T1000 (cell line): Measurements from ENCODE around the gene UCP2.
"Not testable (repeated sequence)": the region's sequence is repeated elsewhere in the genome, so short reads cannot be mapped to it uniquely, and the experiment has no call there.

Experiments
- DNase-seq: peaks from one replicate; lab custom pipeline; 2025; ENCODE audit warnings: mixed read lengths; lab: John Stamatoyannopoulos, UW

Gene UCP2

GRCh38 chr11:73991471-73992006, 8.9 kb upstream of the UCP2 start:
- no peak for DNase-seq

GRCh38 chr11:73990730-73991129, 8.1 kb upstream of the UCP2 start:
- no peak for DNase-seq

GRCh38 chr11:73989156-73989555, 6.5 kb upstream of the UCP2 start:
- DNase-seq = no peak

DNA sequence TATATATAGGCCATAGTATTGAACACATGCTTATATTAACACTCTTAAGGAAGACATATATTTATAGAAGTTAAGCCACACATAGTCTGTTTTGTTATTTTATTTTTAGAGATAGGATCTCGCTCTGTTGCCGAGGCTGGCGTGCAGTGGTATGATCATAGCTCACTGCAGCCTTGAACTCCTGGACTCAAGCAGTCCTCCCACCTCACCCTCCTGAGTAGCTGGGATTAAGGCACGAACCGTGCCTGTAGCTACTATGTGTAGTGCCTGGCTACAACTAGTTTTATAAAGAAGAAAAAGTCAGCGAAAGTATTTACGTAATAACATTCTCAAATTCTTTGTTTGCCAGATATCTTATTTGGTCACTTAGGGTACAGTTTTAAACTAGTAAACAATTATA, 5.6 kb upstream of the UCP2 start:
- DNase-seq = no peak

GRCh38 chr11:73985661-73986060, 3.0 kb upstream of the UCP2 start:
- DNase-seq = not testable (repeated sequence)

GRCh38 chr11:73983741-73984538, 1.3 kb upstream of the UCP2 start:
- no peak for DNase-seq

GRCh38 chr11:73982990-73983740, 522 bp upstream of the UCP2 start:
- DNase-seq = peak; percentile 85

- no peak for DNase-seq
These were observed 1.4 kb downstream of the UCP2 start for GRCh38 chr11:73981051-73981805.

DNA sequence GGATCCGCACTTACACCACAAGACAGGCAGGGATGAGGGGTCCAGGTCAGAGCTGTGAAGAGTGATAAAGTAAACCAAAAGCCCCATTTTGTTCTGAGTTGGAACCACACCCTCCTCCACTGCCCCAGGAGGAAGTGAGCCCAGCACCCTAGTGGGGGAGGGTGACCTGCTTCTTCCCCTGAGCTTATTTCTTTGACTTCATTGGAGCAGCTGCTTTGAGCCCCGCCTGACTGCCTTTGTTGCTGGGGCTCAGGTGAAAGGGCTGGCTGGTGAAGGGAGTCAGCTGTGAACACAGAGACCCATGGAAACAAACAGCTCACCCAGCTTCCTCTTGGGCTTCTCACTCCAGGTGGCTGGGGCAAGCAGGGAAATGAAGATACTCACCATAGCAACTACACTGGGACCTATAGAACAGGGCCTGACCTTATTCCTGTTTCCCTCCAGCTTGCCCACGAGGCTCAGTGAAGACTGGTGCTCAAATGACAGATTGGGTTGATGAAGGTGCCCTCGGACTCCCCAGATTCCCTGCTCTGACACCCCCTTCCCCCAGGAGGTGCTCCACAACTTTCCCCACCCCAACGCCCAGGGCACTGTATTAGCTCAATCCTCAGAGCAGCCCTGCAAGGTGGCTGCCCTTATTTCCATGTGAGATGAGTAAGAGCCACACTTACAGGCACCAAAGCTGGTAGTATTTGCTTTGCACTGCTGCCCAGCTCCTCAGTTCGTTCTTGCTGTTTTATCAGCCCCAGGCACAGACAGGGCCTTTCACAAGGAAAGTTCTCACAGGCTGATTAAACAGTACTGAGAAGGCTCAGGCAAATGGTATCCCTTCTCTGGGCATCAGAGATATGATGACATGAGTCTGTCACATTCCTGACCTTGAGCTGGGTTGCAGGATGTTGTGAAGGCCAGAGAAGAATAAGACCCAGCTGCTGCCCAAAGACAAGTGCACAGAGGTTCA, 2.4 kb downstream of the UCP2 start:
- DNase-seq = no peak

GRCh38 chr11:73978576-73979086, 4.0 kb downstream of the UCP2 start:
- no peak for DNase-seq

DNA sequence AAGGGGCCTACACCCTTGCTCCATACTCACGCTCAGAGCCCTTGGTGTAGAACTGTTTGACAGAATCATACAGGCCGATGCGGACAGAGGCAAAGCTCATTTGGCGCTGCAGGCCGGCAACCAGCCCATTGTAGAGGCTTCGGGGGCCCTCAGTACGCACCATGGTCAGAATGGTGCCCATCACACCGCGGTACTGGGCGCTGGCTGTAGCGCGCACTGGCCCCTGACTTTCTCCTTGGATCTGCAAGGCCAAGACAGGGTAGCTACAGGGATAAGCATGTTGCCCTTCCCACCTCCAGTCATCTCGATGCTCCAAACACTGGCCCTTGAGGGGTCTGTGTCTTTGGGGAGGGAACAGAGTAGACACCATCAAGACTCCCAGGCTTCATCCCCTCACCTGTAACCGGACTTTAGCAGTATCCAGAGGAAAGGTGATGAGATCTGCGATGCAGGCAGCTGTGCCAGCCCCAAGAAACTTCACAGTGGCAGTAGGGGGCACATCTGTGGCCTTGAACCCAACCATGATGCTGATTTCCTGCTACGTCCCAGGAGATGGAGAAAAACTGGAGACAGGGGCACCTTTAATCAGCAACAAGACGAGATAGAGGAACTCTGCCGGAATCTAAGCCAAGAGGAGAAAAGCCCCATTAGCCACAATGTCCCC, 4.7 kb downstream of the UCP2 start:
- DNase-seq = no peak

GRCh38 chr11:73976451-73977151, 6.0 kb downstream of the UCP2 start:
- DNase-seq = no peak

- DNase-seq = no peak
These were observed 7.2 kb downstream of the UCP2 start for GRCh38 chr11:73975479-73975757.

- no peak for DNase-seq
These were observed 7.8 kb downstream of the UCP2 start for GRCh38 chr11:73974604-73975478.

GRCh38 chr11:73972620-73973449, 9.8 kb downstream of the UCP2 start:
- DNase-seq = no peak

DNA sequence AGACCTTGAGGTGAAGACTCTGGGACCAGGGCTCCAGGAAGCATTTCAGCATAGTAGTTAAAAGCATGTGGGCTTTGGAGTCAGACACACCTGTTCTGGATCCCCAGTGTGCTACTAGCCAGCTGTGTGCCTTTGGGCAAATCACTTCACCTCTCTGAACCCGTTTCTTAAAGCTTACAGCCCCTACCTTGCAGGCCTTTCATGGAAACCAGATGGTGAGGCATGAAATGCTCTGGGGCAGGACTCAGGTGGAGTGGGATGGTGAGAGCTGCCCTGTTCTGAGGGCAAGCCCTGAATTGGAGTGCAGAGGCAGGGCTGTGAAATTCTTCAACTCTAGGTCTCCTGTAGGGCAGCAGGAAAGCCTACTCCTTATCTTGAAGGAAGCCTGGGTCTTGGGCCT, 10.5 kb downstream of the UCP2 start:
- no peak for DNase-seq

DNA sequence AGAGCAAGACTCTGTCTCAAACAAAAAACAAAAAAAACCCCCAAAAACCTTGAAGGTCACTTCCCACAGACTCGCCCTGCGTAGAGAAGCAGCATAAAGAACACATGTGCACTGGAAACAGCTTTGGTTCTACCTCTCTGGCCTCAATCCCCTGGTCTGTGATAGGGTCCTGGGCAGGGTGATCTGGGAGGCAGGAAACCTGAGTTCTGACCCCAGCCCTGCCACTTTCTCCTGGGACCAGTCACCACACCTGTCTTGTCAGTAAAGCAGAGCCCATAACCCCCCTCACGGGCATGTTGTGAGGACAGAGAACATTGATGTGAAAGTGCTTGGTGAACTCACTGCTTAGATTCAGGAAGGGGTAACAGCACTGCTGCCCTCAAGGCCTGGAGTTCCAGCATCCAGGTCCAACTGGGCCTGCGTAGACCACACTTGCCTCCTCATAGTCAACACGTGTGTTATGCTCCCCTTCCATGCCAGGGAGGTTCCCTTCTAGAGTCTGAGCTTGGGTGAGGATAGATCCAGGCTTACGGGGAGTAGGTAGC, 11.4 kb downstream of the UCP2 start:
- DNase-seq = no peak
